Calu3 (cell line): ENCODE measurements around the gene RAD51B. TPM values are rescaled to one million over a fixed set of nuclear protein-coding genes. Genes with fewer than 3 reads are reported as not detected.

Experiments
- BruUV-seq: library from RNA; stranded (reverse); fragments of 400-500 nt; replicated peaks from 2 replicates; lab custom pipeline; 2021; lab: Mats Ljungman, UMichigan
- CTCF ChIA-PET: fragments of 300-600 bp; sonication (Branson Sonifier 250); formaldehyde crosslinking; loops from one replicate; lab custom pipeline; 2022; ENCODE audit warnings: antibody characterized with exemption; lab: Charles Lee
- DNase-seq: peaks from one replicate; pipeline ENCODE4 v3.0.0; 2022
- H3K27ac Mint-ChIP-seq: one replicate; pipeline ENCODE4 v1.8.0; 2022; ENCODE audit warnings: mixed read lengths; ENCODE audit not compliant: unreplicated experiment
- H3K27me3 Mint-ChIP-seq: one replicate; pipeline ENCODE4 v1.8.0; 2022; ENCODE audit warnings: mixed read lengths; ENCODE audit not compliant: unreplicated experiment
- H3K36me3 Mint-ChIP-seq: one replicate; pipeline ENCODE4 v1.8.0; 2022; ENCODE audit warnings: mild to moderate bottlenecking, moderate library complexity, mixed read lengths; ENCODE audit not compliant: insufficient read depth, unreplicated experiment
- H3K4me1 Mint-ChIP-seq: one replicate; pipeline ENCODE4 v1.8.0; 2022; ENCODE audit warnings: mild to moderate bottlenecking, low read depth, mixed read lengths; ENCODE audit not compliant: unreplicated experiment
- H3K4me3 Mint-ChIP-seq: one replicate; pipeline ENCODE4 v1.8.0; 2022; ENCODE audit warnings: mild to moderate bottlenecking, low read depth, moderate library complexity, mixed read lengths; ENCODE audit not compliant: unreplicated experiment
- H3K9me3 Mint-ChIP-seq: one replicate; pipeline ENCODE4 v1.8.0; 2022; ENCODE audit warnings: low read depth, mixed read lengths; ENCODE audit not compliant: unreplicated experiment
- CTCF ChIP-seq: fragments of 200-600 bp; IDR thresholded peaks from one replicate; pipeline ENCODE4 v1.8.0; 2022; ENCODE audit warnings: antibody characterized with exemption; ENCODE audit not compliant: unreplicated experiment
- intact Hi-C: fragments of 100-400 bp; cut with micrococcal nuclease; formaldehyde crosslinking; loops from one replicate; pipeline ENCODE4 v1.10.0; 2022; ENCODE audit not compliant: unreplicated experiment
- total RNA-seq: library from RNA; stranded (reverse); gene quantifications from 2 replicates; pipeline ENCODE4 v1.2.3, GENCODE V29; 2022

The RAD51B gene
- total RNA-seq, 1 experiment from 2014 or later, result 24.7 TPM

- Mint-ChIP-seq H3K27ac (peak overlapping the region; percentile 46), H3K36me3 (peaks cover 3% of the 10 kb centered on the region), H3K9me3 (no peaks in the 10 kb centered on the region), H3K4me3 (no peak overlapping the region), H3K4me1 (peaks cover 12% of the 10 kb centered on the region), H3K27me3 (no peaks in the 10 kb centered on the region)
- no peak for TF ChIP-seq CTCF
- no TSS peak for BruUV-seq
- no peak for DNase-seq
- CTCF ChIA-PET, result no interaction called here
- intact Hi-C loops, result loop anchor here (5.0 kb wide), 1 partner anchor 88 kb away; no protein-coding TSS in a partner anchor
Measured at GRCh38 chr14:68694516-68695235, 875.1 kb downstream of the RAD51B start.

DNA sequence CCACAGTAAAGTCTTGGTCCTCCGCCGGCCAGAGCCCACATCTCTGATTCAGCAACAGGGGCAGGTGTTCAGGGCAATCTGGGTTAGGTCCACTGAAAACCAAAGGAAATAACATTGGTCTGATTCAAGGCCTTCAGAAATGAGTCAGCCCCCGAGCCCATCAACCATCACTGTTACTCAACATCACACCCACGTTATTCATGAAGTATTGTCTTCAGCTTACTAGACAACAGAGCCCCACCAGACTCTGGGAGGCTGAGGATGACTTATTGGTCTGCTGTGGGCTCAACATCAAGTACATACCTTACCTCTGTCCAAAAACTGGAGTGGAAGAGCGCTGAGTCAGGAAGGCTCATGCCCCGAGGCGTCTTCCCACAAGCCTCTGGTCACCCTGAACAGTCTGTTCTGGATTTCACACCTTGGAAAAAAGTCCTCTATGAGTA, 875.8 kb downstream of the RAD51B start:
- H3K4me3 Mint-ChIP-seq, result no peak overlapping the region
- H3K27me3 Mint-ChIP-seq, result no peaks in the 10 kb centered on the region
- H3K4me1 Mint-ChIP-seq, result peaks cover 12% of the 10 kb centered on the region
- CTCF ChIA-PET, result no interaction called here
- no TSS peak for BruUV-seq
- H3K36me3 Mint-ChIP-seq, result peaks cover 3% of the 10 kb centered on the region
- H3K9me3 Mint-ChIP-seq, result no peaks in the 10 kb centered on the region
- intact Hi-C loops, result loop anchor here (5.0 kb wide), 1 partner anchor 87 kb away; no protein-coding TSS in a partner anchor
- H3K27ac Mint-ChIP-seq, result peak overlapping the region; percentile 46
- no peak for TF ChIP-seq CTCF
- peak; percentile 37 for DNase-seq

GRCh38 chr14:68695856-68696255, 876.3 kb downstream of the RAD51B start:
- CTCF ChIA-PET, result no interaction called here
- Mint-ChIP-seq H3K27me3 (no peaks in the 10 kb centered on the region), H3K27ac (no peak overlapping the region), H3K36me3 (peaks cover 3% of the 10 kb centered on the region), H3K4me3 (no peak overlapping the region), H3K9me3 (no peaks in the 10 kb centered on the region), H3K4me1 (peaks cover 12% of the 10 kb centered on the region)
- intact Hi-C loops, result loop anchor here (5.0 kb wide), 1 partner anchor 86 kb away; no protein-coding TSS in a partner anchor
- no peak for TF ChIP-seq CTCF
- no peak for DNase-seq
- BruUV-seq, result no TSS peak

- H3K36me3 Mint-ChIP-seq, result peaks cover under 1% of the 10 kb centered on the region
- intact Hi-C loops, result loop anchor here (5.0 kb wide), 1 partner anchor 86 kb away; no protein-coding TSS in a partner anchor
- BruUV-seq, result no TSS peak
- DNase-seq, result no peak
- CTCF ChIA-PET, result no interaction called here
- TF ChIP-seq CTCF, result no peak
- H3K4me1 Mint-ChIP-seq, result peaks cover 12% of the 10 kb centered on the region
- H3K27ac Mint-ChIP-seq, result no peak overlapping the region
- H3K27me3 Mint-ChIP-seq, result no peaks in the 10 kb centered on the region
- no peak overlapping the region for H3K4me3 Mint-ChIP-seq
- H3K9me3 Mint-ChIP-seq, result no peaks in the 10 kb centered on the region
Measured at GRCh38 chr14:68696266-68696665, 876.7 kb downstream of the RAD51B start.
